Measurements from ENCODE around the gene MTCH1. TPM values are rescaled to one million over a fixed set of nuclear protein-coding genes. Genes with fewer than 3 reads are reported as not detected.

MTCH1 gene
- total RNA-seq, 1 experiment from 2014 or later = 189 TPM

DNA sequence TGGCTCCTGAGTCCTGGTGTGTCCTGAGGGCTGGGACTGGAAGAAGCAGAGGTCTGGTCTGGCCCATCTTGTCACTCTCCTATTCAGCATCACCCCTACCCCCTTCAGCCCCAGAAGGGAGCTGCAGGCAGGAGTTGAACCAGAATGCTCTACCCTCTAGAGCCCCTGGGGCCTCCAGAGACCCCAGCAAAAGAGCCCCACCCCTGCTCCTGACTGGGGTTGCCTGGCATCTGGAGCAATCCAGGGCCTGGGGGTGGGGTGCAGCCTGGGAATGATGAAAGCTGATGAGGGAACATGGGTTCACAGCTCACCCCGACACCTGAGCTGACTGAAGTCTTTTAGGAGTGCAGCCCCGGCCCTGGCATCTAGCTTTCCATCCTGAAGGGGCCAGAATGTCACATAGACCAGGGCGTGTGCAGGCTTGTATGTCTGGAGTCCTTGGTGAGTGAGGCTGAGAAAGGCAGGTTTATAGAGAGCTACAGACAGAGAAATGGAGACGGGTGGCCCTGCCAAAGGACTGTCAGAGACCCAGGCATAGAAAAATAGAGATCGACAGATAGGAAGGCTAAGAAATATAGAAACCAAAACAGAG lies 31.7 kb upstream of the MTCH1 start:
- no peak for DNase-seq (ENCODE audit: low spot score)

DNA sequence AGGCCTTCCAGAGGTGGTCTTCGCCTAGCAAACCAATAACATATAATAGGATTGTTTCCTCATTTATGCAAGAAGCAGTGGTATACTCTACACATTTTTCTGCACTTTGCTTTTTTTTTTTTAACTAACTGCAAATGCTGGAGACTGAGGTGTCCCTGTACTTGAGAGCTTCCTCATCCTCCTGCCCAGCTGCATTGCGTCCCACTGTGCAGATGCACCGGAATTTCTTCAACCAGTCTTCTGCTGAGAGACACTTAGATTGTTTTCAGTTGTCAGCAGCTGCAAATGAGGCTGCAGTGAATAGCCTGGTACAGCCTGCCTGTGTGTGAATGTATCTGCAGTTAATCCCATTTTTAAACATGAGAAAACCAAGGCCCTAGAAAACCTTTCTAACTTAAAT lies 31.0 kb upstream of the MTCH1 start:
- DNase-seq (ENCODE audit: low spot score) = no peak

DNA sequence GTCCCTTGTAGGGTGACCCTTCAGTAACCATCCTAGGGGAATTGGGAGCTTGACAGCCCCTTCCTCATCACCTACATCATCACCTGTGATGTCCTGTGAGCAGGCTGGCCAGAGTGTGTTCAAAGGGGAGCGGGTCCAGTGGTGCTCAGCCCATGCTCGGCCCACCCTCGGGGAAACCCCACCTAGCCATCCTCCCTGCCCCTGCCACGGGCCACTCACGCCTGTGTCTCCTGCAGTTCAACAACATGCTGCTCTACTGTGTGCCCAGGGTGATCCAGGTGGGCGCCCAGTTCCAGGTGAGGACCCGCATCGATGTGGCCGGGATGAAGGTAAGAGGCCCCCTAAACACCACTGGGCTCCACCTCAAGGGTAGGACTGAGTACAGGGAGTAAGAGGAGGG lies 29.5 kb upstream of the MTCH1 start:
- DNase-seq (ENCODE audit: low spot score) = no peak

DNA sequence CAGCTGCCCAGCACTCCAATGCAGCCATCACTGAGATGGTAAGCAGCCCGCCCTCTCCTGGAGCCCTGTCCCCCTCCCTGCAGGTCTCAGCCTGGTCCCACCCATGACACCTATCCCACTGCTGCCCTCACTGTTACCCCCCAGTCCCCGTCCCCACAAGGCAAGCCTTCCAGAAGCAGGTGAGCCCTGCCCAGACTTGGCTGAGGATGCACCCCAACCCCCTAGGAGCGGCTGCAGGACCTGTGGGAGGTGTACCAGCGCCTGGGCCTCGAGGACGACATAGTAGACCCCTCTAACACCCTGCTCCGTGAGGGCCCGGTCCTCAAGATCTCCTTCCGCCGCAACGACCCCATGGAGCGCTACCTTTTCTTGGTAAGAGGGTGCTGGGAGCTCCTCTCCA lies 28.7 kb upstream of the MTCH1 start:
- DNase-seq (ENCODE audit: low spot score) = no peak

DNA sequence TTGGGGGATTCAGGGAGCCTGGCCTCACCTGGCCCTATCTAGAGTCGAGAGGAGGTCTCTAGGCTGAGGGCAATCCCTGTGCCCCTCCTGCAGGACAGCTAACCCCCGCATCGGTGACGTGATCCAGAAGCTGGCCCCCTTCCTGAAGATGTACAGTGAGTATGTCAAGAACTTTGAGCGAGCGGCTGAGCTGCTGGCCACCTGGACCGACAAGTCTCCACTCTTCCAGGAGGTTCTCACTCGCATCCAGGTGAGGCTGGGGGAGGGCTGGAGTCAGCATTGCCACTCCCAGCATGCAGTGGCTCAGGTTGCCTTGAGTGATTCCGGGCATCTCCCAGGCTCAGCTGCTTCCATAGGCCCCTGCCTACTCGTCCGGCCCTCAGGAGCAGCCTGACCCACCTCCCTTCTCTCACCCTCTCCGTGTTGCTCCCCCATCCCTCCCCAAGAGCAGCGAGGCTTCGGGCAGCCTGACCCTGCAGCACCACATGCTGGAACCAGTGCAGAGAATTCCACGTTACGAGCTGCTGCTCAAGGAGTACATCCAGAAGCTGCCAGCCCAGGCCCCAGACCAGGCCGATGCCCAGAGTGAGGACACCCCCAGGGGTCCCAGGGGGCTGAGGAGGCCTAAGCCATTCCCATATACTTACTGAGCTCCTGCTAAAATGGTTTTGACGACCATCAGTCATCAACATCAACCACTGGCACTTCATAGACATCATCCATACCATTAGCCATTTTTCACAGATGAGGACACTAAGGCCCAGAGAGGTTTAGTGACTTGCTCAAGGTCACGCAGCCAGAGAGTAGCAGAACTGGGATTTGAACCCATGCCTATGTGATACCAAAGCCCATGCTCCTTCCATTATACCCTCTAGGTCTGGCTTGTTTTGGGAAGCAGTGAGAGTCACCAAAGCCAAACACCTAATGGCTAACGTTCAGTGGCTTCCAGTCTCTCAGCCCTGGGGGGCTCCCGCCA lies 27.8 kb upstream of the MTCH1 start:
- DNase-seq (ENCODE audit: low spot score) = no peak

DNA sequence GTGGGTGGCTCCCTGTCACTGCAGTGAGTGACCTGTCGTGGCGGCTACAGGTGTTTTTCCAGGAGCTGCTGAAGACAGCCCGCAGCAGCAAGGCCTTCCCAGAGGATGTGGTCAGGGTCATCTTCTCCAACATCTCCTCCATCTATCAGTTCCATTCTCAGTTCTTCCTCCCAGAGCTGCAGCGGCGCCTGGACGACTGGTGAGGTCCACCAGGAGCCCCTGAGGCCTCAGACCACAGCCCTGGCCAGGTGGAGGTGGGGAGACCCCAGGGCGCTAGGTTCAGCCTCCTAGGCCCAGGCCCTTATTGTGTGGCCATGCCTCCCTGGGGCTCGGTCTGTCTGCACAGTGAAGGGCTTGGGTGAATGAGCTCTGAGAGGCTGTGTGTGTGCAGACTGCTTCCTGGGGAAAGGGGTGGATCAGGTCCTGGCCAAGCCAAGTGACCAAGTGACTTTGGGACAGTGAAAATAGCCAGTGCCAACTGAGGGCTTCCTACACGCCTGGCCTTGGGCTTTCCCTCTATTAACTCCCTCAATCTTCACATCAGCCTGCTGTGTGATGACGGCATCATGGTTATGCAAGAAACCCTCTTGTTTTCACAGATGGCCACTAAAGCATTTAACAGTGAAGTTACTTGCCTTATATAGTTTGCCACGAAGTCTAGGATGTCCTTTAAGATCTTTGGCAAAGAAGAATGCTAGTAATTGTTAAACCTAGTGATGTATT lies 25.8 kb upstream of the MTCH1 start:
- DNase-seq (ENCODE audit: low spot score) = no peak

DNA sequence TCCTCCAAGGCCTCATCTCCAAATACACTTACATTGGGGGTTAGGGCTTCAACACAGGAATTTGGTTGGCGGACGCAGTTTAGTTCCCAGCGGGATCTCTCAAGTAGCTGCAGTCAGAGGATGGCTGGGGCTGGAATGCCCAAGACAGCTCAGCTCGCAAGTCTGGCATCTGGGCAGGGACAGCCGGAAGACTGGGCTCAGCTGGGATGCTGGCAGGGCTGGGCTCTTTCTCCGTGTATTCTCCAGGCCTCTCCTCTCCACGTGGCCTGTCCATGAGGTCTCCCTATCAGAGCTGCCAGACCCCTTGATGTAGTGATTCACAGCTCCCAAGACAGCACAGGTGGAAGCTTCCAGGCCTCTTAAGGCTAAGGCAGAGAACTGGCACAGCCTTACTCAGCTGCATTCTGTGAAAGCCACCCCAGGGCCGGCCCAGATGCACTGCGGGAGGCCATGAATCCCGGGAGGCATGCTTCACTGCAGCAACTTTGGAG lies 24.5 kb upstream of the MTCH1 start:
- no peak for DNase-seq (ENCODE audit: low spot score)

DNA sequence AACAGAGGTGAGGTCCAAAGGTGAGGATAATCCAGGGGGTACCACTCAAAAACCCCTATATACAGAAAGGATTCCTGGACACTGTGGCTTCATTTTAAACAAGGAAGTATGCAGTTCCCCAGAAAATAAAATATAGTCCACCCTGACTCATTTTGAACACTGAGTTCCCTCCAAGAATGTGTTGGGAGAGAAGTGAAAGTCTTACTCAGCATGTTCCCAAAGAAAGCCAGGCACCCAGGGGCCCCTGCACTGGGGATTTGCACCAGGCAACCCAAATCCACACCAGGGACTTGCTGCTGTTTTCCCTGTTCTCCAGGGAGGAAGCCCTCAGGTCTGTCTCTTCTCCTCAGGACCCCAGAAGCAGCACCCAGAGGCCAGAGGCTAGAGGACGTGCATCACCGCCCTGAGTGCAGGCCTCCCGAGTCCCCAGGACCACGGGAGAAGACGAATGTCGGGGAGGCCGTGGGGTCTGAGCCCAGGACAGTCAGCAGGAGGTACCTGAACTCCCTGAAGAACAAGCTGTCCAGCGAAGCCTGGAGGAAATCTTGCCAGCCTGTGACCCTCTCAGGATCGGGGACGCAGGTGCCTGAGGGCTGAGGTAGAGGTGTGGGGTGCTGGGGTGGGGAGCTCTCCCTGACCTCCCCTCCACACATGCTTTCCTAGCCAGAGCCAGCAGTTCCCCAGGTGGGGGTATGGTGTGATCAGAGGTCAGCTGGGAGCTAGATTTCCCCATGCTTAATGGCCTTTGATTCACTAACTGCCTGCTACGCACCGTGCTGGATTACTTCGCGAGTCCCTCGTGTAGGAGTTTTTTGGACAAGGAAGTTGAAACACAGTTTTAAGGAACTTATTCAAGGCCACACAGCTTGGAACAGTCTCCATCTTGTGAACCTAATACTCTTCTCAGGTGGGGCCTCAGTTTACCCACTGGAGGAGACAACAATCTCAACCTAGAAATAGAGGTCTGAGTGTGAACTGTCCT lies 22.8 kb upstream of the MTCH1 start:
- no peak for DNase-seq (ENCODE audit: low spot score)

DNA sequence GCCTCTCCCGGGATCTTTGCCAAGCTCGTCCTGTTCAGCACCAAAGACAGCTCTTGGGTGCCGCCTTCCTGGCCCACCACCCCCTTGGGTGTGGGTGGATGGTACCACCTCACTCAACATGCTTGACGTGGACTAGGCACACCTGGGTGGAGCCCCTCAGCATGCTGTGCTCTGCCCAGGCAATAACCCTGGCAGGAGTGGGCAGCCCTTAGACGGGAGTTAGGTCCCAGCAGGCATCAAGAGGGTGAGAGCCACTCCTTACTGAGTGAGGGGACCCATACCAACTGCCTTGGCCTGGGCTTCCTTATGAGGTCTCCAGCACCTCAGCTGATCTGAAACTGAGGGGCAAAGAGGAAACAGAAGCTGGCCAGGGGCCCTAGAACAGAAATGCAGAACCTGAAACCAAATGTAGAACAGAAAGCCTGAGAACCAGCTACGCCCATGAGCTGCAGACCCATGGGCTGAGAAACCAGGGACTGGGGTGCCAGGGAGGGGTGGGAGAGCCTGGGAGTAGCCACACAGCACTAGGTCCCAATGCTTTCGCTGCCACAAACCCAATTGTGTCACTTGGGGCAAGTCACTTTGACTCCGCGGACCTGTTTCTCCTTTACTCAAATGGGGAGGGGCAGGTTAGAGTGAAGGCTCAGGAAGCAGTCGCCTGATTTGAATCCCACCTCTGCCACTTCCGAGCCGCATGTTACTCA lies 21.5 kb upstream of the MTCH1 start:
- no peak for DNase-seq (ENCODE audit: low spot score)

DNA sequence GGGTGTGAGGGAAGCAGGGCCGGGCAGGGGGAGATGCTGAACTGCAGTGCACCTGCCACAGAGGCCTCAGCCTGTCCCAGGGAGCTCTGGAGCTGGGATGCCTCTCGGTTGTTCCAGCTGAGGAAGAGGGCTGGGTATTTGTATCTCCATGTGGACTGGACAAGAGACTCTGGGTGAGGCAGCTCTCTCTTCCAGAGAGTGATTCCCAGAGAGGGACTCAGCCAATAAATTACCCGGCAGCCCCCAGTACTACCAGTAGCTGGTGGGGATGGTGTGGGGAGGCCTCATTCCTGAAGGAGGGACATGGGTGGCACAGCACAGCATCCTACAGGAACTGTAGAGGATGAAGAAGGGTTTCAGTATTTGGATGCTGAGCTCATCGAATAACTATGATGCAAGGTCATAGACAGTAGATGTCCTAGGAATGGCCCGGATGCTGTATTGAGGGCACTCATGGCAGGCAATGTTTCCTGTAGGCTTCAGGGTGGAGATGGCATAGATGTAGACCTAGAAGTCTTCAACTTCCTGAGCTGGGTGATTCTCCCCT lies 20.9 kb upstream of the MTCH1 start:
- peak; percentile 21 for DNase-seq (ENCODE audit: low spot score)

DNA sequence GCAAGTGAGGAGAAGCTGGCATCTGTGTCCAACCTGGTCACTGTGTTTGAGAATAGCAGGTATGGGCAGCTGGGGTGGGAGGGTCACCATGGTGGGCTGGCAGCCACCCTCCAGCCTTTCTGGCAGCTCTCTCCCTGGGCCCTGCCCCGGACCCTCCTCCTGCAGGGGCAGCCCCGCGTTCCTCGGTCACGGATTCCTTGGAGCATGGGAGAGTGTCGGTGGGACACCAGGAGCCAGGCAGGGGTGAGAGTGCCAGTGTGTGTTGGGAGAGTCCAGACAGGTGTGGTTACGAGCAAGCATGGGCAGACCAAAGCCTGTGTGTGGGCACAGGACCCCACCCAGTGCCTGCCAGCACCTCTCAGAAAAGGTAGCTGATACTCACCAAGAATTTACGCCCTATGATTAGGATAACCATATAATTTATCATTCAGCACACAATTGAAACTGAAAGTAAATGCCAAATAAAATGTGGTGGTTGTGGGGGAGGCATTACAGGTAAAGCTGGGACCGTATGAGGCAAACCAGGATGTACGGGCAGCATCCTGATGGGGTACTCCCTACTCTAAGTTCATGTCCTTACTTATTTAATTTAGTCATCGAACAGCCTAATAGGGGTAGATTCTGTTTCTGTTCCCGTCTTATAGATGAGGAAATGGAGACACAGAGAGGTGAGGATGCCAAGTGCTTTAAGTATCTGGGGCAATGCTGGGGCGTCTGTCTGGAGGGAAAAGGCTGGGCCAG lies 20.0 kb upstream of the MTCH1 start:
- no peak for DNase-seq (ENCODE audit: low spot score)

DNA sequence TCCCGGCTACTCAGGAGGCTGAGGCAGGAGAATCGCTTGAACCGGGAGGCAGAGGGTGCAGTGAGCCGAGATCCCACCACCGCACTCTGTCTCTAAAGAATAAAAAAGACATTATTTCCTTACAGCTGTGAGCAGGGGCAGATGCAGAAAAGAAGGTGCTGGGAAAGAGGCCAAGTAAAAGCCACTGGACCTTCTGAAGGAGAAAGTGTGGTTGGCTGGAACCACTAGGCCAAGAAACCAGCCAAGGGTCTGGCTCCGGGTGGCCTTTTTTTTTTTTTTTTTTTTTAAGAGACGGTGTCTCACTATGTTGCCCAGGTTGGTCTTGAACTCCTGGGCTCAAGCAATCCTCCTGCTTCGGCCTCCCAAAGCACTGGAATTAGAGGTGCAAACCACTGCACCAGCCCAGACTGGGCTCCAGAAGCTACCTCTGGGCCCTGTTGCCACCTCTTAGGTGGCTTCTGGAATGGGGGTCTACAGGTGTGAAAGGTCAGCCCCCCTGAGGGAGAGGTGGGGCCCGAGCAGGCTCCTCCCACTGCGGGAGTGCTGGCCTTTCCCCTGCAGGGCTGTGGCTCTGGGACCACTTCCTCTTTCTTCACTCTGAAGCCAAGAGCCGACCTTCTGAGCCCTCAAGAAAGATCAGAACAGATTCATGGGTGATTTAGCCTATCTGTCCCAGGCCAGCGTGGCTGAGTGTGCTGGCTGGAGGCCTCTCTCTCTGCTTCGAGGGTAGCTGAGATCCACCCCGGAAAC lies 19.2 kb upstream of the MTCH1 start, which contains the start of gene FGD2:
FGD2 (plus strand) TSS at position 595 of the 750 bp plus-strand sequence. CDS start 163 bp downstream, outside the sequence.
- no peak for DNase-seq (ENCODE audit: low spot score)

DNA sequence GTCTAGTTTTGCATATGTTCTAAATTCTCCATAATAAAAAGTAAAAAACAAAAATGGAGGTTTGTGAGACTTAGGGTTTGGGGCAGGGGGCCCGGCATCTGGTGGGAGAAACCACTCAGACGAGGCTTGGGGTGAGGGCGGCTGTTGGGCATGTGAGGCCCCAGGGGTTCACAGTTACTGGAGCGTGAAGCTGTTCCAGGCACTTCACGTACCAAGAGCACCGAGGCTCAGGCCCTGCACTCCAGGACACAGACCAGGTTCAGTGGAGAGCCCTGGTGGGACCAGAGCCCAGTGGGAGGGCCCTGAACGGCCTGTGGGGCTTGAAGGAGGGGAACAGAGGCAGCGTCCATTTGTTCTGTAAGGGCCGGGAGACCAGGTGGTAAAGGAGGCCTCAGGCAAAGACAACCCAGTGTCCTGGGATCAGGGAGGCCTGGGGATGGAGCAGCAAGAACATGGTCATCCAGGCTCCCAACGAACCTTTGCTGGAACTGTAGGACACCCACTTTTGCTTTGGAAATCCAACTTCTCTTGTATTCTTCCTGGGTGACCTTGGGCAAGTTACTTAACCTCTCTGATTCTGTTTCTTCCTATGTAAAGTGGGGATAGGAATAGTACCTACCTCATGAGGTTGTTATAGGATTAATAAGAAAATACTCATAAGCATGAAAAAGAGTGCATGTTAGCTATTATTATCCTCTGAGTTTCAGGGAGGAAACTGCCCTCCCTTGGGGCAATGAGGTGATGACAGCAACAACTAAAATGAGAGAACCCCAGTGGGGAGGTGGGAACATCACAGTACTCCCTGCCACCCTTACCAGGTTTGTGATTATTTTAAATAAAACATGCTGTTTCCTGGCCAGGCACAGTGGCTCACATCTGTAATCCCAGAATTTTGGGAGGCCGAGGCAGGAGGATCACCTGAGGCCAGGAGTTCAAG lies 18.3 kb upstream of the MTCH1 start:
- no peak for DNase-seq (ENCODE audit: low spot score)

DNA sequence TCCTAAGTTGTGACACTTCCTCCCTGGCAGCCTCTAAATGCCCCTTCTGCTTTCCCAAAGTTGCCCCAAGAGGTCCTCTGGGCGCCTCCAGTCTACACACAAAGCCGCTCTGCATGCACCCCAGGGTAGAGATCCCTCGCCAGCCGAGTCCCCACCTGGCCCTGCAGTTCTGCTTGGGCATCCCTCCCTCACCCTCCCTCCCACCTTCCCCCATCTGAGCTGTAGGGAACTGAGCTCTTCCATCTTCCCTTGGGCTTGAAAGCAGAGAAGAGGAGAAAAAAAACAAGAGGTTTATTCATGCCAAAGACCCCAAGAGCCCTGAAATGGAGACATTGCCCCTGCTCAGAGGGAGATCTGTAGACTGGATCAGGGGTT lies 13.7 kb upstream of the MTCH1 start:
- DNase-seq (ENCODE audit: low spot score) = no peak

DNA sequence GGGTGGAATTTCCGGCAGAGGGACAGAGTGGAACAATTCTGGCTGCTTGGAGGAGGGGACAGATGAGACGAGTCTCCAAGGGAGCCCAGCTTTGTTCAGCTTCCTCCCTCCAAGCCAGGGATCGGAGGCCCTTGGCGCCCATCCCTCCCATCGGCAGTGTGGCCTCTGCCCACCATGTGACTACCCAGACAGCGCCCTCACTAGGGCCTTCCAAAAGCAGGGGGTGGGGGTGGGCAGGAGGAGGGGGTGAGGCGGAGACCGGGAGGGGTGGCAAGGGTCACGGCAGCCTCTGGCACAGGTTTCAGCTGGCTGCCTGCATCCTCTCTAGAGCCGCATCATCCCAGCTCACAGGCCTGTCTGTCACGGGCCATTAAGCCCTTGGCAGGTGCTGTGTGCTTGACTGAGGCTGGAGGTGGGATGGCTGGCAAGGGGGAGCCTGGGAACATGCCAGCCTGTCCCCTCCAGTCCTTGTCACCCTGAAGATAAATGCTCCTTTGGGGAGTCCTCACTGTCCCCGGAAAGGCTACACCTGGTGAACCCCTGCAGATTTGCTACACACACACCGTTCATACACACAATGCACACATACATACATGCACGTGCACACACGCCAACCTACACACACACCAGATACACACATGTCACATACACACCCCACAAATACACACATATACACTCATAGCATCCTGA lies 13.2 kb upstream of the MTCH1 start:
- DNase-seq (ENCODE audit: low spot score) = no peak

DNA sequence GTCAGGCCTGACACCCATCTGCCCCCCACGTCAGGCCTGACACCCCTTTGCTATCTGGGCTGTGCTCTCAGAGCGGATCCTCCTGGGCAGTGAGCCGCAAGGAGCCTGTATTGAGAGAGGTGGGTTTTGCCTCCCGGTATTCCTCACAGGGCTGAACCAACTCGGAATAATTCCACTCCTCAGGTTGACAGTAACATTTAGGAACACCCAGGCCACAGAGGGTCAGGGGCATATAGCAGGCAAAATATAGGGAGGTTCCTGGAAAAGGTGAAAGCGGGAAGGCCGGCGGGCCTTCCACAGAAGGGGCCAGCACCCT lies 12.7 kb upstream of the MTCH1 start:
- DNase-seq (ENCODE audit: low spot score) = no peak
